Measurements from ENCODE around the gene PRR20G.

PRR20G gene

GRCh38 chr3:127324076-127324475 is 36.2 kb upstream of the PRR20G start:
- no peaks in the 10 kb centered on the region for H3K4me1 ChIP-seq (ENCODE audit: insufficient read depth, low read length, severe bottlenecking)
- no peak overlapping the region for H3K4me2 ChIP-seq (ENCODE audit: low read length)
- TF ChIP-seq EZH2 (IDR thresholded peaks at IDR 0.05; ENCODE audit: borderline replicate concordance, low read length) (no peak), CTCF (IDR thresholded peaks at IDR 0.05; ENCODE audit: low read length) (no peak)
- no peaks in the 10 kb centered on the region for H3K36me3 ChIP-seq (ENCODE audit: insufficient read depth, low read length)
- no peaks in the 10 kb centered on the region for H4K20me1 ChIP-seq (ENCODE audit: insufficient read depth, low read length)
- no peaks in the 10 kb centered on the region for H3K9me2 ChIP-seq (ENCODE audit: low read depth, low read length)
- no peaks in the 10 kb centered on the region for H3K79me2 ChIP-seq (ENCODE audit: insufficient read depth, low read length)
- H3K27me3 ChIP-seq (ENCODE audit: insufficient read depth, low read length), result no peaks in the 10 kb centered on the region
- no peak overlapping the region for H3K9ac ChIP-seq (ENCODE audit: low read length)
- no peaks in the 10 kb centered on the region for H3K9me3 ChIP-seq (ENCODE audit: low read length)
- no peak overlapping the region for H3K27ac ChIP-seq (ENCODE audit: low read depth, low read length, poor library complexity, severe bottlenecking)
- H3F3A ChIP-seq (ENCODE audit: insufficient read depth, low read length), result no peaks in the 10 kb centered on the region
- no peak overlapping the region for H2AFZ ChIP-seq (ENCODE audit: low read length)
- H3K4me3 ChIP-seq (ENCODE audit: low read depth, low read length, poor library complexity, severe bottlenecking), result no peak overlapping the region

- Histone ChIP-seq H3K4me2 (ENCODE audit: low read length) (no peak overlapping the region), H3K79me2 (ENCODE audit: insufficient read depth, low read length) (no peaks in the 10 kb centered on the region), H2AFZ (ENCODE audit: low read length) (no peak overlapping the region), H3K27me3 (ENCODE audit: insufficient read depth, low read length) (no peaks in the 10 kb centered on the region), H3K4me1 (ENCODE audit: insufficient read depth, low read length, severe bottlenecking) (no peaks in the 10 kb centered on the region), H3K4me3 (ENCODE audit: low read depth, low read length, poor library complexity, severe bottlenecking) (no peak overlapping the region), H3K9me2 (ENCODE audit: low read depth, low read length) (no peaks in the 10 kb centered on the region), H3K9me3 (ENCODE audit: low read length) (no peaks in the 10 kb centered on the region), H3K27ac (ENCODE audit: low read depth, low read length, poor library complexity, severe bottlenecking) (no peak overlapping the region), H3F3A (ENCODE audit: insufficient read depth, low read length) (no peaks in the 10 kb centered on the region), H3K36me3 (ENCODE audit: insufficient read depth, low read length) (no peaks in the 10 kb centered on the region), H4K20me1 (ENCODE audit: insufficient read depth, low read length) (no peaks in the 10 kb centered on the region), H3K9ac (ENCODE audit: low read length) (no peak overlapping the region)
- TF ChIP-seq EZH2 (IDR thresholded peaks at IDR 0.05; ENCODE audit: borderline replicate concordance, low read length), result no peak
- no peak for TF ChIP-seq CTCF (IDR thresholded peaks at IDR 0.05; ENCODE audit: low read length)
Observed at GRCh38 chr3:127323581-127323980, 35.7 kb upstream of the PRR20G start.

GRCh38 chr3:127321371-127321770 is 33.5 kb upstream of the PRR20G start:
- Histone ChIP-seq H3K9ac (ENCODE audit: low read length) (no peak overlapping the region), H3K4me2 (ENCODE audit: low read length) (no peak overlapping the region), H3K36me3 (ENCODE audit: insufficient read depth, low read length) (no peaks in the 10 kb centered on the region), H4K20me1 (ENCODE audit: insufficient read depth, low read length) (no peaks in the 10 kb centered on the region), H3F3A (ENCODE audit: insufficient read depth, low read length) (no peaks in the 10 kb centered on the region), H3K27ac (ENCODE audit: low read depth, low read length, poor library complexity, severe bottlenecking) (no peak overlapping the region), H3K27me3 (ENCODE audit: insufficient read depth, low read length) (no peaks in the 10 kb centered on the region), H3K9me3 (ENCODE audit: low read length) (no peaks in the 10 kb centered on the region), H3K4me3 (ENCODE audit: low read depth, low read length, poor library complexity, severe bottlenecking) (no peak overlapping the region), H3K79me2 (ENCODE audit: insufficient read depth, low read length) (no peaks in the 10 kb centered on the region), H3K9me2 (ENCODE audit: low read depth, low read length) (no peaks in the 10 kb centered on the region), H2AFZ (ENCODE audit: low read length) (no peak overlapping the region), H3K4me1 (ENCODE audit: insufficient read depth, low read length, severe bottlenecking) (no peaks in the 10 kb centered on the region)
- TF ChIP-seq CTCF (IDR thresholded peaks at IDR 0.05; ENCODE audit: low read length), result no peak
- no peak for TF ChIP-seq EZH2 (IDR thresholded peaks at IDR 0.05; ENCODE audit: borderline replicate concordance, low read length)

Measured in OCI-LY1 (cell line).